NCI-H748 (cell line): ENCODE measurements around the gene CDC5L.
A peak's percentile ranks its signal among the peaks of the same experiment; 100 is the strongest.

Source experiments
- DNase-seq: peaks from one replicate; lab custom pipeline; 2025; ENCODE audit not compliant: unreplicated experiment; lab: John Stamatoyannopoulos, UW

The CDC5L gene

GRCh38 chr6:44473393-44474189 lies 86.1 kb downstream of the CDC5L start:
- DNase-seq = no peak

- no peak for DNase-seq
Observed at GRCh38 chr6:44474190-44474631, 86.7 kb downstream of the CDC5L start.

GRCh38 chr6:44474643-44475042 lies 87.1 kb downstream of the CDC5L start:
- no peak for DNase-seq

GRCh38 chr6:44475417-44475778 lies 87.9 kb downstream of the CDC5L start:
- DNase-seq = no peak

GRCh38 chr6:44475779-44476434 lies 88.4 kb downstream of the CDC5L start:
- DNase-seq = peak; percentile 87

- no peak for DNase-seq
Observed at GRCh38 chr6:44476849-44477248, 89.3 kb downstream of the CDC5L start.

- DNase-seq = no peak
Observed at GRCh38 chr6:44477293-44477894, 89.9 kb downstream of the CDC5L start.

- no peak for DNase-seq
Observed at GRCh38 chr6:44478158-44478557, 90.7 kb downstream of the CDC5L start.

- no peak for DNase-seq
Observed at GRCh38 chr6:44478591-44479254, 91.2 kb downstream of the CDC5L start.

GRCh38 chr6:44480097-44480541 lies 92.6 kb downstream of the CDC5L start:
- DNase-seq = no peak

- no peak for DNase-seq
Observed at GRCh38 chr6:44481056-44481455, 93.5 kb downstream of the CDC5L start.

- no peak for DNase-seq
Observed at GRCh38 chr6:44481760-44482159, 94.3 kb downstream of the CDC5L start.

- DNase-seq = no peak
Observed at GRCh38 chr6:44485601-44486401, 98.3 kb downstream of the CDC5L start.

- no peak for DNase-seq
Observed at GRCh38 chr6:44487002-44487401, 99.5 kb downstream of the CDC5L start.

GRCh38 chr6:44487586-44487985 lies 100.1 kb downstream of the CDC5L start:
- no peak for DNase-seq

- no peak for DNase-seq
Observed at GRCh38 chr6:44489910-44490604, 102.6 kb downstream of the CDC5L start.

- no peak for DNase-seq
Observed at GRCh38 chr6:44493132-44493531, 105.6 kb downstream of the CDC5L start.

GRCh38 chr6:44493593-44493992 lies 106.1 kb downstream of the CDC5L start:
- no peak for DNase-seq

- no peak for DNase-seq
Observed at GRCh38 chr6:44494011-44494501, 106.5 kb downstream of the CDC5L start.
